Chondrocyte (in vitro differentiated cells): ENCODE data around the gene CENPX. TPM values are rescaled to one million over a fixed set of nuclear protein-coding genes. Genes with fewer than 3 reads are reported as not detected.

ENCODE experiments used
- DNase-seq: peaks from one replicate; pipeline ENCODE4 v3.0.0; 2021; ENCODE audit warnings: mixed read lengths, low spot score
- H3K27ac Mint-ChIP-seq: one replicate; pipeline ENCODE4 v1.8.0; 2021; ENCODE audit warnings: mild to moderate bottlenecking, moderate library complexity, mixed read lengths; ENCODE audit not compliant: unreplicated experiment
- H3K27me3 Mint-ChIP-seq: 2 replicates; pipeline ENCODE4 v1.8.0; 2021; ENCODE audit warnings: low read depth, mixed read lengths
- H3K36me3 Mint-ChIP-seq: 2 replicates; pipeline ENCODE4 v1.8.0; 2021; ENCODE audit warnings: low read depth, mixed read lengths
- H3K4me1 Mint-ChIP-seq: 2 replicates; pipeline ENCODE4 v1.8.0; 2021; ENCODE audit warnings: low read depth, mild to moderate bottlenecking, mixed read lengths
- H3K4me3 Mint-ChIP-seq: one replicate; pipeline ENCODE4 v1.8.0; 2021; ENCODE audit warnings: mild to moderate bottlenecking, moderate library complexity, mixed read lengths; ENCODE audit not compliant: unreplicated experiment
- H3K9me3 Mint-ChIP-seq: 2 replicates; pipeline ENCODE4 v1.8.0; 2021; ENCODE audit warnings: low read depth, mixed read lengths
- CTCF ChIP-seq: fragments of 200-600 bp; sonication (generic); IDR thresholded peaks from 2 replicates; pipeline ENCODE4 v1.5.0; 2021; ENCODE audit warnings: antibody characterized with exemption, mild to moderate bottlenecking, moderate library complexity
- total RNA-seq: library from RNA; stranded (reverse); gene quantifications from 3 replicates; pipeline ENCODE4 v1.2.1, GENCODE V29; 2021

CENPX gene
- total RNA-seq, 1 donor from 2014 or later = 18.1 TPM

GRCh38 chr17:82050761-82051641, 28.3 kb upstream of the CENPX start:
- TF ChIP-seq CTCF = no peak
- Mint-ChIP-seq H3K4me3 (peak overlapping the region; percentile 86), H3K27ac (peak overlapping the region; percentile 80), H3K4me1 (peaks cover 17% of the 10 kb centered on the region), H3K27me3 (no peaks in the 10 kb centered on the region), H3K36me3 (peaks cover 10% of the 10 kb centered on the region), H3K9me3 (no peaks in the 10 kb centered on the region)
- DNase-seq = no peak

GRCh38 chr17:82050152-82050760, 27.6 kb upstream of the CENPX start:
- Mint-ChIP-seq H3K9me3 (no peaks in the 10 kb centered on the region), H3K36me3 (peaks cover 10% of the 10 kb centered on the region), H3K27ac (no peak overlapping the region), H3K27me3 (no peaks in the 10 kb centered on the region), H3K4me3 (peak overlapping the region; percentile 86), H3K4me1 (peaks cover 17% of the 10 kb centered on the region)
- DNase-seq = no peak
- TF ChIP-seq CTCF = no peak

- Mint-ChIP-seq H3K4me1 (peaks cover 17% of the 10 kb centered on the region), H3K27ac (no peak overlapping the region), H3K4me3 (no peak overlapping the region), H3K27me3 (no peaks in the 10 kb centered on the region), H3K9me3 (no peaks in the 10 kb centered on the region), H3K36me3 (peaks cover 10% of the 10 kb centered on the region)
- no peak for DNase-seq
- no peak for TF ChIP-seq CTCF
Observed at GRCh38 chr17:82049521-82049971, 26.9 kb upstream of the CENPX start.

GRCh38 chr17:82049106-82049505, 26.4 kb upstream of the CENPX start:
- no peak overlapping the region for H3K27ac Mint-ChIP-seq
- peaks cover 17% of the 10 kb centered on the region for H3K4me1 Mint-ChIP-seq
- H3K4me3 Mint-ChIP-seq = peak overlapping the region; percentile 9
- no peaks in the 10 kb centered on the region for H3K9me3 Mint-ChIP-seq
- no peak for TF ChIP-seq CTCF
- H3K36me3 Mint-ChIP-seq = peaks cover 10% of the 10 kb centered on the region
- no peaks in the 10 kb centered on the region for H3K27me3 Mint-ChIP-seq
- DNase-seq = no peak

- H3K27me3 Mint-ChIP-seq = no peaks in the 10 kb centered on the region
Observed at GRCh38 chr17:82048571-82048971, 25.9 kb upstream of the CENPX start.

More at GRCh38 chr17:82048571-82048971, 25.9 kb upstream of the CENPX start:
- TF ChIP-seq CTCF = no peak
- Mint-ChIP-seq H3K9me3 (no peaks in the 10 kb centered on the region), H3K36me3 (peaks cover 10% of the 10 kb centered on the region), H3K4me1 (peaks cover 17% of the 10 kb centered on the region), H3K4me3 (no peak overlapping the region), H3K27ac (no peak overlapping the region)
- DNase-seq = no peak
